ENCODE measurements around the gene RPS6KA3.

The RPS6KA3 gene

GRCh38 chrX:20284992-20285391 lies 18.3 kb upstream of the RPS6KA3 start:
- H3K36me3 ChIP-seq (ENCODE audit: insufficient read depth, low read length): no peaks in the 10 kb centered on the region
- no peak overlapping the region for H2AFZ ChIP-seq (ENCODE audit: low read depth, low read length)
- no peak overlapping the region for H3K9ac ChIP-seq (ENCODE audit: low read depth, low read length)
- no peaks in the 10 kb centered on the region for H3K4me1 ChIP-seq (ENCODE audit: insufficient read depth, low read length)
- no peak for DNase-seq
- no peaks in the 10 kb centered on the region for H3K27me3 ChIP-seq (ENCODE audit: insufficient read depth, low read length, poor library complexity)
- no peak for TF ChIP-seq CTCF (IDR thresholded peaks at IDR 0.05; ENCODE audit: borderline replicate concordance, extremely low read depth, low read length, poor library complexity, severe bottlenecking)
- TF ChIP-seq EZH2 (IDR thresholded peaks at IDR 0.05; ENCODE audit: borderline replicate concordance, low read depth, low read length, severe bottlenecking): no peak
- no peaks in the 10 kb centered on the region for H3K9me3 ChIP-seq (ENCODE audit: insufficient read depth, low read length, severe bottlenecking)
- H3K27ac ChIP-seq (ENCODE audit: low read length): no peak overlapping the region
- H3K4me2 ChIP-seq (ENCODE audit: insufficient read depth, low read length): no peak overlapping the region
- H3K79me2 ChIP-seq (ENCODE audit: insufficient read depth, low read length): no peaks in the 10 kb centered on the region
- H3K4me3 ChIP-seq (ENCODE audit: low read depth in 1 of 2, low read length in 2 of 2): no peak overlapping the region
- no peak for ATAC-seq (ENCODE audit: insufficient read depth, low read depth)
- no peaks in the 10 kb centered on the region for H4K20me1 ChIP-seq (ENCODE audit: insufficient read depth, low read length)

GRCh38 chrX:20284444-20284843 lies 17.7 kb upstream of the RPS6KA3 start:
- DNase-seq (no peak), ATAC-seq (ENCODE audit: insufficient read depth, low read depth) (no peak)
- Histone ChIP-seq H3K4me3 (ENCODE audit: low read depth in 1 of 2, low read length in 2 of 2) (no peak overlapping the region), H4K20me1 (ENCODE audit: insufficient read depth, low read length) (no peaks in the 10 kb centered on the region), H3K9me3 (ENCODE audit: insufficient read depth, low read length, severe bottlenecking) (no peaks in the 10 kb centered on the region), H3K9ac (ENCODE audit: low read depth, low read length) (no peak overlapping the region), H3K27ac (ENCODE audit: low read length) (no peak overlapping the region), H2AFZ (ENCODE audit: low read depth, low read length) (no peak overlapping the region), H3K4me1 (ENCODE audit: insufficient read depth, low read length) (no peaks in the 10 kb centered on the region), H3K27me3 (ENCODE audit: insufficient read depth, low read length, poor library complexity) (no peaks in the 10 kb centered on the region), H3K79me2 (ENCODE audit: insufficient read depth, low read length) (no peaks in the 10 kb centered on the region), H3K4me2 (ENCODE audit: insufficient read depth, low read length) (no peak overlapping the region), H3K36me3 (ENCODE audit: insufficient read depth, low read length) (no peaks in the 10 kb centered on the region)
- TF ChIP-seq CTCF (IDR thresholded peaks at IDR 0.05; ENCODE audit: borderline replicate concordance, extremely low read depth, low read length, poor library complexity, severe bottlenecking): no peak
- no peak for TF ChIP-seq EZH2 (IDR thresholded peaks at IDR 0.05; ENCODE audit: borderline replicate concordance, low read depth, low read length, severe bottlenecking)

GRCh38 chrX:20280938-20281337 lies 14.2 kb upstream of the RPS6KA3 start:
- Histone ChIP-seq H2AFZ (ENCODE audit: low read depth, low read length) (no peak overlapping the region), H3K9ac (ENCODE audit: low read depth, low read length) (no peak overlapping the region), H3K27ac (ENCODE audit: low read length) (no peak overlapping the region), H3K79me2 (ENCODE audit: insufficient read depth, low read length) (no peaks in the 10 kb centered on the region), H3K27me3 (ENCODE audit: insufficient read depth, low read length, poor library complexity) (no peaks in the 10 kb centered on the region), H3K4me2 (ENCODE audit: insufficient read depth, low read length) (no peak overlapping the region), H3K4me1 (ENCODE audit: insufficient read depth, low read length) (no peaks in the 10 kb centered on the region), H3K9me3 (ENCODE audit: insufficient read depth, low read length, severe bottlenecking) (no peaks in the 10 kb centered on the region), H3K36me3 (ENCODE audit: insufficient read depth, low read length) (no peaks in the 10 kb centered on the region), H4K20me1 (ENCODE audit: insufficient read depth, low read length) (no peaks in the 10 kb centered on the region), H3K4me3 (ENCODE audit: low read depth in 1 of 2, low read length in 2 of 2) (no peak overlapping the region)
- DNase-seq (no peak), ATAC-seq (ENCODE audit: insufficient read depth, low read depth) (no peak)
- TF ChIP-seq EZH2 (IDR thresholded peaks at IDR 0.05; ENCODE audit: borderline replicate concordance, low read depth, low read length, severe bottlenecking) (no peak), CTCF (IDR thresholded peaks at IDR 0.05; ENCODE audit: borderline replicate concordance, extremely low read depth, low read length, poor library complexity, severe bottlenecking) (no peak)

- H3K4me1 ChIP-seq (ENCODE audit: insufficient read depth, low read length): no peaks in the 10 kb centered on the region
- TF ChIP-seq EZH2 (IDR thresholded peaks at IDR 0.05; ENCODE audit: borderline replicate concordance, low read depth, low read length, severe bottlenecking): no peak
- TF ChIP-seq CTCF (IDR thresholded peaks at IDR 0.05; ENCODE audit: borderline replicate concordance, extremely low read depth, low read length, poor library complexity, severe bottlenecking): no peak
These were observed 7.4 kb upstream of the RPS6KA3 start for GRCh38 chrX:20274121-20274520.

More at GRCh38 chrX:20274121-20274520, 7.4 kb upstream of the RPS6KA3 start:
- Histone ChIP-seq H3K27ac (ENCODE audit: low read length) (no peak overlapping the region), H2AFZ (ENCODE audit: low read depth, low read length) (no peak overlapping the region), H3K27me3 (ENCODE audit: insufficient read depth, low read length, poor library complexity) (no peaks in the 10 kb centered on the region), H4K20me1 (ENCODE audit: insufficient read depth, low read length) (no peaks in the 10 kb centered on the region), H3K4me2 (ENCODE audit: insufficient read depth, low read length) (no peak overlapping the region), H3K9me3 (ENCODE audit: insufficient read depth, low read length, severe bottlenecking) (no peaks in the 10 kb centered on the region), H3K9ac (ENCODE audit: low read depth, low read length) (no peak overlapping the region), H3K79me2 (ENCODE audit: insufficient read depth, low read length) (no peaks in the 10 kb centered on the region), H3K36me3 (ENCODE audit: insufficient read depth, low read length) (no peaks in the 10 kb centered on the region), H3K4me3 (ENCODE audit: low read depth in 1 of 2, low read length in 2 of 2) (no peak overlapping the region)
- DNase-seq: no peak
- no peak for ATAC-seq (ENCODE audit: insufficient read depth, low read depth)
